AG09309 (cell line): ENCODE results near the gene GTPBP10.
"Not testable (repeated sequence)": the region's sequence is repeated elsewhere in the genome, so short reads cannot be mapped to it uniquely, and the experiment has no call there.

ENCODE experiments used
- DNase-seq: peaks from one replicate; pipeline ENCODE4 v3.0.0-alpha.2; 2010; ENCODE audit warnings: low read depth
- H3K4me3 ChIP-seq: 2 replicates; pipeline ENCODE4 v1.5.1; 2011; ENCODE audit warnings: mild to moderate bottlenecking, low read depth, low read length, moderate library complexity; ENCODE audit not compliant: control insufficient read depth
- CTCF ChIP-seq: IDR thresholded peaks from 2 replicates; pipeline ENCODE4 v1.5.1; 2011; ENCODE audit warnings: mild to moderate bottlenecking, low read depth, low read length, inconsistent platforms; ENCODE audit not compliant: insufficient read depth, control insufficient read depth; ENCODE audit errors: missing control alignments

The GTPBP10 gene

GRCh38 chr7:90349305-90349704 lies 2.8 kb downstream of the GTPBP10 start:
- DNase-seq, result no peak
- no peak overlapping the region for H3K4me3 ChIP-seq
- no peak for TF ChIP-seq CTCF

GRCh38 chr7:90350032-90350431 lies 3.5 kb downstream of the GTPBP10 start:
- not testable (repeated sequence) for H3K4me3 ChIP-seq, DNase-seq

GRCh38 chr7:90351987-90352386 lies 5.5 kb downstream of the GTPBP10 start:
- DNase-seq, result no peak
- H3K4me3 ChIP-seq, result no peak overlapping the region
- no peak for TF ChIP-seq CTCF

- no peak overlapping the region for H3K4me3 ChIP-seq
- TF ChIP-seq CTCF, result no peak
- no peak for DNase-seq
These were observed 36.9 kb downstream of the GTPBP10 start for GRCh38 chr7:90383422-90383821.

- DNase-seq, result no peak
- H3K4me3 ChIP-seq, result no peak overlapping the region
- TF ChIP-seq CTCF, result no peak
These were observed 37.3 kb downstream of the GTPBP10 start for GRCh38 chr7:90383861-90384260.

- no peak overlapping the region for H3K4me3 ChIP-seq
- no peak for DNase-seq
- TF ChIP-seq CTCF, result no peak
These were observed 37.9 kb downstream of the GTPBP10 start for GRCh38 chr7:90384433-90384832.

GRCh38 chr7:90387470-90388240 lies 41.1 kb downstream of the GTPBP10 start:
- no peak overlapping the region for H3K4me3 ChIP-seq
- no peak for DNase-seq
- no peak for TF ChIP-seq CTCF
